Spleen (tissue), 13 donors: ENCODE measurements around the gene FLOT2. TPM values are rescaled to one million over a fixed set of nuclear protein-coding genes. Genes with fewer than 3 reads are reported as not detected.

Experiments
- DNase-seq: peaks from one replicate; pipeline ENCODE4 v3.0.0-alpha.2; 2020
- H3K27ac ChIP-seq, 8 donors: fragments of 200-600 bp; sonication (generic) in 7 of 8; 1 replicate in 4 of 8; 2 replicates in 4 of 8; pipeline versions ENCODE4 v1.5.0 to v1.8.0; 2016 to 2021; ENCODE audit warnings: inconsistent platforms in 4 of 8, mild to moderate bottlenecking in 4 of 8, moderate library complexity in 1 of 8
- H3K27me3 ChIP-seq, 7 donors: fragments of 200-600 bp; sonication (generic) in 6 of 7; replicated peaks in 1 of 7; 1 replicate in 4 of 7; 2 replicates in 3 of 7; pipeline versions ENCODE4 v1.5.0 to v1.8.0; 2016 to 2021; ENCODE audit warnings: inconsistent platforms in 3 of 7, mild to moderate bottlenecking in 1 of 7
- H3K36me3 ChIP-seq, 6 donors: fragments of 200-600 bp; sonication (generic) in 5 of 6; 1 replicate in 4 of 6; 2 replicates in 2 of 6; pipeline versions ENCODE4 v1.5.0 to v1.8.0; 2016 to 2021; ENCODE audit warnings: inconsistent platforms in 2 of 6
- H3K4me1 ChIP-seq, 6 donors: fragments of 200-600 bp; sonication (generic) in 5 of 6; 1 replicate in 3 of 6; 2 replicates in 3 of 6; pipeline versions ENCODE4 v1.5.0 to v1.8.0; 2016 to 2021; ENCODE audit warnings: inconsistent platforms in 3 of 6
- H3K4me3 ChIP-seq, 8 donors: fragments of 200-600 bp; sonication (generic) in 7 of 8; 1 replicate in 4 of 8; 2 replicates in 4 of 8; pipeline versions ENCODE4 v1.5.0 to v1.8.0; 2016 to 2021; ENCODE audit warnings: inconsistent platforms in 4 of 8, mild to moderate bottlenecking in 4 of 8, moderate library complexity in 2 of 8
- H3K9me3 ChIP-seq, 8 donors: fragments of 200-600 bp; sonication (generic) in 7 of 8; 1 replicate in 4 of 8; 2 replicates in 4 of 8; pipeline versions ENCODE4 v1.5.0 to v1.8.0; 2016 to 2021; ENCODE audit warnings: inconsistent platforms in 4 of 8
- POLR2A ChIP-seq, 3 donors: fragments of 450-650 bp; IDR thresholded peaks; one replicate each; pipeline ENCODE4 v1.5.1; 2017; ENCODE audit warnings: antibody characterized with exemption in 3 of 3, mild to moderate bottlenecking in 1 of 3
- POLR2AphosphoS5 ChIP-seq, 3 donors: sonication (generic); formaldehyde crosslinking; IDR thresholded peaks; one replicate each; pipeline ENCODE4 v1.5.1; 2017; ENCODE audit warnings: antibody characterized with exemption in 3 of 3
- WGBS, 5 donors: extraction: QIAGEN DNeasy Blood & Tissue Kit in 3 of 5; methylation state at CpG; one replicate each; pipeline versions ENCODE4 v1.1.5 to v1.1.7; 2013 to 2018; 5-methylcytosine and 5-hydroxymethylcytosine counted together
- intact Hi-C: fragments of 100-400 bp; cut with DNase I; formaldehyde crosslinking; loops from one replicate; pipeline ENCODE4 v1.15.0; 2023; ENCODE audit warnings: low total_unique reads
- long read RNA-seq, 2 donors: transcript quantifications; one replicate each; lab custom pipeline, GENCODE V29; 2026
- polyA plus RNA-seq, 3 donors: library from polyadenylated mRNA; stranded (reverse); fragments of 200-250 nt; gene quantifications; one replicate each; pipeline ENCODE4 v1.2.1, GENCODE V29; 2013
- total RNA-seq, 7 donors: library from RNA; depleted of rRNA in 3 of 7; stranded (reverse); fragments of >200 nt in 3 of 7; fragmentation: NEBNext Ultra II Directional in 4 of 7; extraction: Animal tissue kit (Norgen Biotek cat#: 25700) in 4 of 7; gene quantifications; one replicate each; pipeline versions ENCODE4 v1.1.0 to v1.2.1, GENCODE V29; 2016 to 2021
- TF ChIP-seq, protein P1 (sequence below), 11 experiments: fragments of 200-600 bp in 7 of 11; fragments of 450-650 bp in 4 of 11; sonication (generic) in 4 of 11; IDR thresholded peaks in 8 of 11; conservative IDR thresholded peaks in 3 of 11; 1 replicate in 7 of 11; 2 replicates in 4 of 11; pipeline versions ENCODE4 v1.4.0 to v1.8.0; 2016 to 2021; ENCODE audit warnings: antibody characterized with exemption in 11 of 11, inconsistent platforms in 4 of 11, mild to moderate bottlenecking in 1 of 11
- donor health status: healthy with polysubstance abuse.
- donor health status: DM: no; HTN: no; CAD: no; lungs with moderate emphysema.
- donor health status: DM: no; HTN: no; CAD: no.
- donor health status: Bipolar disorder and iron deficiency.
- donor health status: healthy.
- donor health status: DM: no; HTN: no; CAD: no.
- donor health status: DM: yes; HTN: yes; CAD: no.

Gene FLOT2, protein sequence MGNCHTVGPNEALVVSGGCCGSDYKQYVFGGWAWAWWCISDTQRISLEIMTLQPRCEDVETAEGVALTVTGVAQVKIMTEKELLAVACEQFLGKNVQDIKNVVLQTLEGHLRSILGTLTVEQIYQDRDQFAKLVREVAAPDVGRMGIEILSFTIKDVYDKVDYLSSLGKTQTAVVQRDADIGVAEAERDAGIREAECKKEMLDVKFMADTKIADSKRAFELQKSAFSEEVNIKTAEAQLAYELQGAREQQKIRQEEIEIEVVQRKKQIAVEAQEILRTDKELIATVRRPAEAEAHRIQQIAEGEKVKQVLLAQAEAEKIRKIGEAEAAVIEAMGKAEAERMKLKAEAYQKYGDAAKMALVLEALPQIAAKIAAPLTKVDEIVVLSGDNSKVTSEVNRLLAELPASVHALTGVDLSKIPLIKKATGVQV
- total RNA-seq (100 to 1,000 TPM; 133 to 259 (median 202) TPM), polyA plus RNA-seq (100 to 1,000 TPM in 1 of 3 donors, 10 to 100 TPM in 2; 80.8 to 119 (median 92.8) TPM)
- long read RNA-seq, donor 1, transcript FLOT2-202 (11 exons, 2,618 nt): major isoform, 15 of 15 reads
- long read RNA-seq, donor 1, partial matches to known transcripts: 0 of 15 reads
- long read RNA-seq, donor 1, other reads (novel, unspliced or antisense): 0 of 15 reads
- long read RNA-seq, donor 2, transcript FLOT2-202 (11 exons, 2,618 nt): major isoform, 17 of 18 reads
- long read RNA-seq, donor 2, partial matches to known transcripts: 0 of 18 reads
- long read RNA-seq, donor 2, other reads (novel, unspliced or antisense): 0 of 18 reads

DNA sequence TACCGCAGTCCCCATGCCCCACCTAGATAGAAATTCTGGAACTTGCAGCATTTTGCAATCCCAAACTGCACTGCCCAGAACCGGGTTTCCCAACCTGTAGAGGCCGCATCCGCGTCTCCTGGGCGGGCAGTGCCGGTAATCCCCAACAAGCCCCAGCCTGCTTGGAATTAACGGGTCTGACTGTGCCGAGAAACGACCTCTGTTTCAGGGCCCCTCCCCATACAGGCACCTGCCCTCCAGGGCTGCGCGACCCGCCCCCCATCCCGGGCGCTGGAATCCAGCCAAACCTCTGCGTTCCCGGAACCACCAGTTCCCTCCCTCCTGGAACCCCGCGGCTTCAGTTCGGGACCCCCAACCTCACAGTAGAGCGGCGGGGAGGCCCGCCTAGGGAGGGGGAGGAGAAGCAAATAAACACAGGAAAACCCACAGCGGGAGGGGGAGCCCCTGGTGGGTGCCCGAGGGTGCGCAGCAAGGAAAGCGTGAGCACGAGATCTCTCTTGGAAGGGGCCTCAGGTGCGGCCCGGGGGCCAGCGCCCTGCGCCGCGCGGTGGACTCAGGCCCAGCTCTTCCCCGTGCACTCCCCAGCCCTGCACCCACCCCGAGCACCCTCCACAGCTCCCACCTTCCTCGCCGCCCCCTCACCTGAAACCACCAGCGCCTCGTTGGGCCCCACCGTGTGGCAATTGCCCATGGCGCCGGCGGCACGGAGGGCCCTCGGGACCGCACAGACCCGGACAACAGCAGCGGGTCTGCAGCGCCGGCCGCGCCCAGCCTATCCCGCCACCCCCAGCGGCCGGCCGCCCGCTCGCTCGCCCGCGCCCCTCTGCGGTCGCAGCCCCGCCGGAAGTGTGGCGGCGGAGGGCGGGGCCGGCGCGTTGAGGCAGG, at the start of gene FLOT2:
TSS of gene FLOT2 (minus strand) at position 850 of the 885 bp plus-strand sequence. CDS start at position 691, 159 bp downstream.
- Histone ChIP-seq H3K9me3 (no peaks in the 10 kb centered on the region), H3K27ac (peak within 1 kb of the TSS; percentile 95 to 99 (median 98)), H3K36me3 (peaks cover 0 to 7% (median 0%) of the 10 kb centered on the region in 6 donors), H3K27me3 (no peaks in the 10 kb centered on the region), H3K4me1 (peaks cover 66 to 94% (median 85%) of the 10 kb centered on the region in 6 donors), H3K4me3 (peak within 1 kb of the TSS; percentile 81 to 97 (median 90))
- peak; percentile 63 to 90 (median 80) for TF ChIP-seq POLR2AphosphoS5 (IDR thresholded peaks at IDR 0.05)
- TF ChIP-seq POLR2A (IDR thresholded peaks at IDR 0.05): peak in 2 of 3 donors; percentile 10 to 43
- TF ChIP-seq, protein P1, sequence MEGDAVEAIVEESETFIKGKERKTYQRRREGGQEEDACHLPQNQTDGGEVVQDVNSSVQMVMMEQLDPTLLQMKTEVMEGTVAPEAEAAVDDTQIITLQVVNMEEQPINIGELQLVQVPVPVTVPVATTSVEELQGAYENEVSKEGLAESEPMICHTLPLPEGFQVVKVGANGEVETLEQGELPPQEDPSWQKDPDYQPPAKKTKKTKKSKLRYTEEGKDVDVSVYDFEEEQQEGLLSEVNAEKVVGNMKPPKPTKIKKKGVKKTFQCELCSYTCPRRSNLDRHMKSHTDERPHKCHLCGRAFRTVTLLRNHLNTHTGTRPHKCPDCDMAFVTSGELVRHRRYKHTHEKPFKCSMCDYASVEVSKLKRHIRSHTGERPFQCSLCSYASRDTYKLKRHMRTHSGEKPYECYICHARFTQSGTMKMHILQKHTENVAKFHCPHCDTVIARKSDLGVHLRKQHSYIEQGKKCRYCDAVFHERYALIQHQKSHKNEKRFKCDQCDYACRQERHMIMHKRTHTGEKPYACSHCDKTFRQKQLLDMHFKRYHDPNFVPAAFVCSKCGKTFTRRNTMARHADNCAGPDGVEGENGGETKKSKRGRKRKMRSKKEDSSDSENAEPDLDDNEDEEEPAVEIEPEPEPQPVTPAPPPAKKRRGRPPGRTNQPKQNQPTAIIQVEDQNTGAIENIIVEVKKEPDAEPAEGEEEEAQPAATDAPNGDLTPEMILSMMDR (IDR thresholded peaks at IDR 0.05 in 8 of 11, conservative IDR thresholded peaks at IDR 0.05 in 3 of 11): peak in 8 of 11 experiments; percentile 7 to 55 (median 42)
- 0 to 1% (median 1%) methylated on average over 32 to 73 of the region's 73 CpGs for WGBS, 5 donors
- DNase-seq: peak; percentile 93
- intact Hi-C loops: no loop called here

DNA sequence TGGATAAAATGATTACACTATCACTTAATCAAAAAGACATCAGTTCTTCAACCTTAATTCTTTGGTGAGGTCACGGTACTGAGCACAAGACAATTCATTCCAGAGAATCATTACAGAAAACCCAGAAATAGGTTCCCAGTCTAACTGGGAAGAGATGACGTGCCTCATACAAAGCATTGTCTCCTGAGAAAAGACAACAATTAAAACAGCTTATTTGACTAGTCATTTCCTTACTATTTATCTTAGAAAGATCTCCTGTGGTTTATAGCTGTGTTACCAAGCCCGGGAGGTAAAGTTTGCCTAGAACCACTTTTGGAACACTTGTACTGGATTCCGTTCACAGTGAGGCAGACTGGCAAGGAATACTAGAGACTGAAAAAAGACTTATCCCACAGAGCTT, 48.7 kb upstream of the FLOT2 start:
- intact Hi-C loops: no loop called here
- peaks cover 0 to 44% (median 6%) of the 10 kb centered on the region in 6 donors for H3K36me3 ChIP-seq
- 58 to 65% (median 65%) methylated on average over 4 of the region's 4 CpGs for WGBS, 5 donors
- no peak for TF ChIP-seq POLR2A (IDR thresholded peaks at IDR 0.05)
- no peak for TF ChIP-seq POLR2AphosphoS5 (IDR thresholded peaks at IDR 0.05)
- TF ChIP-seq, protein P1 (IDR thresholded peaks at IDR 0.05 in 8 of 11, conservative IDR thresholded peaks at IDR 0.05 in 3 of 11): no peak
- no peak for DNase-seq
- no peaks in the 10 kb centered on the region for H3K27me3 ChIP-seq
- no peak overlapping the region for H3K4me3 ChIP-seq
- peak overlapping the region in 4 of 8 donors; percentile 7 to 100 (median 60) for H3K27ac ChIP-seq
- peaks cover 36 to 79% (median 75%) of the 10 kb centered on the region in 6 donors for H3K4me1 ChIP-seq
- no peaks in the 10 kb centered on the region for H3K9me3 ChIP-seq

DNA sequence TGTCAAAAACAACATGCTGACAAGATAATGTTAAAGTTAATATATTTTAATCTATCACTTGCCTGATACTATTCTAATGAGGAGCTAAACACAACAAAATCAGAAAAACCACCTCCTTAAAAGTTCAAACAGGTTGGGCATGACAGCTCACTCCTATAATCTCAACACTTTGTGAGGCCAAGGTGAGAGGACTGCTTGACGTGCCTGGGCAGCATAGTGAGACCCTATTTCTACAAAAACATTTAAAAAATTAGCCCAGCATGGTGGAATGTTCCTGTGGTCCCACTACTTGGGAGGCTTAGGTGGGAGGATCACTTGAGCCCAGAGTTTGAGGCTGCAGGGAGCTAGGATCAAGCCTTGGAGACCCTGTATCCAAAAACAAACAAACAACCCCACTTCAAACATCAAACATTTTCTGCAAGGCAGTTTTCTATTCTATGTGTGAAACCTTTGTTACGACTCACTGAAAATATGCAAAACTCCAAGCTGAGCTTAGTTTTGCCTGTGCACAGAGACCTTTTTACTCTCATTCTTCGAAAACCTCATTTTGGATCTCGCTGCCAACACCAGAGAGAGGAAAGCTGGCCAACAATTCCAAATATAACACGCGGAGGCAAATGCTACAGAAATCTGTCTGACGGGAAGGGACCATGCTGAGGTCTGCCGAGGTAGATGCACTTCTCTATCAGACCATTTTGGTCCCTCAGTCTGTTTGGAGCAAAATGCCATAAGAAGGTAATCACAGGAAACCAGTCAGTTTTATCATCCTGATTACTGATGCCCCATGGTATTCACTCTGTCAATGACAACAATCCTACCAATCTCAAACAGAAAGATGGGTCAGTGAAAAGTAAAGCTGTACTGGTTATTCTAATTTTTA, 47.6 kb upstream of the FLOT2 start:
- TF ChIP-seq, protein P1 (IDR thresholded peaks at IDR 0.05 in 8 of 11, conservative IDR thresholded peaks at IDR 0.05 in 3 of 11): no peak
- TF ChIP-seq POLR2AphosphoS5 (IDR thresholded peaks at IDR 0.05) (no peak), POLR2A (IDR thresholded peaks at IDR 0.05) (no peak)
- Histone ChIP-seq H3K27ac (peak overlapping the region in 4 of 8 donors; percentile 4 to 100 (median 60)), H3K4me3 (peak overlapping the region in 1 of 8 donors; percentile 13), H3K9me3 (no peaks in the 10 kb centered on the region), H3K4me1 (peaks cover 45 to 91% (median 86%) of the 10 kb centered on the region in 6 donors), H3K36me3 (peaks cover 0 to 44% (median 6%) of the 10 kb centered on the region in 6 donors), H3K27me3 (no peaks in the 10 kb centered on the region)
- whole genome bisulfite sequencing, 5 donors: 62 to 76% (median 75%) methylated on average over 8 of the region's 8 CpGs
- intact Hi-C loops: no loop called here
- no peak for DNase-seq
